Mesenchymal stem cell (in vitro differentiated cells and primary cell): ENCODE data around the gene PCDHGA1.
"Not testable (repeated sequence)": the region's sequence is repeated elsewhere in the genome, so short reads cannot be mapped to it uniquely, and the experiment has no call there.

ENCODE experiments used
- DNase-seq: peaks from one replicate; pipeline ENCODE4 v3.0.0-alpha.2; 2013
- H2AFZ ChIP-seq: one replicate; pipeline ENCODE4 v1.6.1; 2013; ENCODE audit warnings: low read depth, mild to moderate bottlenecking, control low read depth, inconsistent platforms, low read length, moderate library complexity
- H2AK5ac ChIP-seq: 2 replicates; pipeline ENCODE4 v1.6.1; 2013; ENCODE audit warnings: low read length, moderate library complexity, mild to moderate bottlenecking, inconsistent platforms; ENCODE audit not compliant: severe bottlenecking
- H2BK120ac ChIP-seq: one replicate; pipeline ENCODE4 v1.6.1; 2013; ENCODE audit warnings: low read depth, mild to moderate bottlenecking, inconsistent platforms, low read length, moderate library complexity
- H2BK12ac ChIP-seq, 2 experiments: one replicate each; pipeline ENCODE4 v1.6.1; 2013; ENCODE audit warnings: inconsistent platforms in 2 of 2, low read length in 2 of 2, mild to moderate bottlenecking in 2 of 2, moderate library complexity in 2 of 2, control low read depth in 1 of 2
- H2BK15ac ChIP-seq: one replicate; pipeline ENCODE4 v1.6.1; 2013; ENCODE audit warnings: mild to moderate bottlenecking, low read depth, inconsistent platforms; ENCODE audit not compliant: poor library complexity, severe bottlenecking
- H2BK5ac ChIP-seq: 2 replicates; pipeline ENCODE4 v1.6.1; 2013; ENCODE audit warnings: low read depth, mild to moderate bottlenecking, low read length, control low read depth, inconsistent platforms; ENCODE audit not compliant: poor library complexity, severe bottlenecking
- H3K14ac ChIP-seq, 2 experiments: one replicate each; pipeline ENCODE4 v1.6.1; 2013; ENCODE audit warnings: inconsistent platforms in 2 of 2, low read length in 2 of 2, control low read depth in 1 of 2, mild to moderate bottlenecking in 1 of 2, moderate library complexity in 1 of 2
- H3K18ac ChIP-seq, 2 experiments: one replicate each; pipeline ENCODE4 v1.6.1; 2013; ENCODE audit warnings: inconsistent platforms in 2 of 2, low read length in 2 of 2, control low read depth in 1 of 2, low read depth in 1 of 2, mild to moderate bottlenecking in 1 of 2
- H3K23ac ChIP-seq, 2 experiments: one replicate each; pipeline ENCODE4 v1.6.1; 2013; ENCODE audit warnings: inconsistent platforms in 2 of 2, low read length in 2 of 2, mild to moderate bottlenecking in 2 of 2, moderate library complexity in 2 of 2, control low read depth in 1 of 2
- H3K27ac ChIP-seq: 2 replicates; pipeline ENCODE4 v1.5.1; 2013; ENCODE audit warnings: mild to moderate bottlenecking, moderate library complexity, low read length, control low read depth, inconsistent platforms; ENCODE audit not compliant: poor library complexity, severe bottlenecking
- H3K27me3 ChIP-seq, 2 experiments: 2 replicates each; pipeline versions ENCODE4 v1.6.1 to v1.7.0; 2013; ENCODE audit warnings: low read length in 2 of 2, mild to moderate bottlenecking in 2 of 2, moderate library complexity in 2 of 2, control low read depth in 1 of 2, inconsistent platforms in 1 of 2; ENCODE audit not compliant: control insufficient read depth in 1 of 2, insufficient read depth in 1 of 2
- H3K36me3 ChIP-seq, 2 experiments: 2 replicates each; pipeline versions ENCODE4 v1.6.1 to v1.7.0; 2013; ENCODE audit warnings: low read length in 2 of 2, control low read depth in 1 of 2, inconsistent platforms in 1 of 2, low read depth in 1 of 2, mild to moderate bottlenecking in 1 of 2; ENCODE audit not compliant: insufficient read depth in 2 of 2, control insufficient read depth in 1 of 2
- H3K4ac ChIP-seq, 2 experiments: one replicate each; pipeline ENCODE4 v1.6.1; 2013; ENCODE audit warnings: inconsistent platforms in 2 of 2, low read length in 2 of 2, mild to moderate bottlenecking in 2 of 2, moderate library complexity in 2 of 2, control low read depth in 1 of 2, low read depth in 1 of 2
- H3K4me1 ChIP-seq: 2 replicates; pipeline ENCODE4 v1.6.1; 2013; ENCODE audit warnings: low read depth, low read length, control low read depth; ENCODE audit not compliant: control insufficient read depth, insufficient read depth
- H3K4me2 ChIP-seq: 2 replicates; pipeline ENCODE4 v1.6.1; 2013; ENCODE audit warnings: low read length, mild to moderate bottlenecking, inconsistent platforms; ENCODE audit not compliant: poor library complexity, severe bottlenecking
- H3K4me3 ChIP-seq, 2 experiments: 2 replicates each; pipeline versions ENCODE4 v1.5.1 to v1.7.0; 2013; ENCODE audit warnings: low read length in 2 of 2, mild to moderate bottlenecking in 2 of 2, control low read depth in 1 of 2, low read depth in 1 of 2; ENCODE audit not compliant: insufficient read depth in 1 of 2
- H3K79me1 ChIP-seq: replicated peaks from 2 replicates; pipeline ENCODE4 v1.6.1; 2013; ENCODE audit warnings: mild to moderate bottlenecking, control low read depth, low read length, inconsistent platforms; ENCODE audit not compliant: poor library complexity, severe bottlenecking
- H3K9ac ChIP-seq: 2 replicates; pipeline ENCODE4 v1.7.0; 2013; ENCODE audit warnings: mild to moderate bottlenecking, low read length, moderate library complexity
- H3K9me3 ChIP-seq: 2 replicates; pipeline ENCODE4 v1.7.0; 2013; ENCODE audit warnings: mild to moderate bottlenecking, low read length; ENCODE audit not compliant: control insufficient read depth
- H4K8ac ChIP-seq: one replicate; pipeline ENCODE4 v1.6.1; 2013; ENCODE audit warnings: inconsistent platforms, mild to moderate bottlenecking, low read length, moderate library complexity
- H4K91ac ChIP-seq: one replicate; pipeline ENCODE4 v1.6.1; 2013; ENCODE audit warnings: mild to moderate bottlenecking, low read length, inconsistent platforms
- WGBS: methylation state at CpG from one replicate; pipeline ENCODE4 v1.1.7; 2013; ENCODE audit warnings: mixed read lengths; 5-methylcytosine and 5-hydroxymethylcytosine counted together

Gene PCDHGA1

DNA sequence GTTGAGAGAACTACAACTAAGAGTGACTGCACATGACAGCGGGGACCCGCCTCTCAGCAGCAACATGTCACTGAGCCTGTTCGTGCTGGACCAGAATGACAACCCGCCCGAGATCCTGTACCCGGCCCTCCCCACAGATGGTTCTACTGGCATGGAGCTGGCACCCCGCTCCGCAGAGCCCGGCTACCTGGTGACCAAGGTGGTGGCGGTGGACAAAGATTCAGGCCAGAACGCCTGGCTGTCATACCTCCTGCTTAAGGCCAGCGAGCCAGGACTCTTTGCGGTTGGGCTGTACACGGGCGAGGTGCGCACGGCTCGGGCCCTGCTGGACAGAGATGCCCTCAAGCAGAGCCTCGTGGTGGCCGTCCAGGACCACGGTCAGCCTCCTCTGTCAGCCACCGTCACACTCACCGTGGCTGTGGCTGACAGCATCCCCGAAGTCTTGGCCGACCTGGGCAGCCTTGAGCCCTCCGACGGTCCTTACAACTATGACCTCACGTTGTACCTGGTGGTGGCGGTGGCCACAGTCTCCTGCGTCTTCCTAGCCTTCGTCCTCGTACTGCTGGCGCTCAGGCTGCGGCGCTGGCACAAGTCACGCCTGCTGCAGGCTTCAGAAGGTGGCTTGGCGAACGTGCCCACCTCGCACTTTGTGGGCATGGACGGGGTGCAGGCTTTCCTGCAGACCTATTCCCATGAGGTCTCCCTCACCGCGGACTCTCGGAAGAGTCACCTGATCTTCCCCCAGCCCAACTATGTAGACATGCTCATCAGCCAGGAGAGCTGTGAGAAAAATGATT is 54.4 kb downstream of the PCDHGA1 start:
- Histone ChIP-seq H2AFZ (no peak overlapping the region), H2BK12ac (no peak overlapping the region), H3K4ac (no peak overlapping the region), H3K23ac (no peak overlapping the region), H3K4me2 (no peak overlapping the region), H2AK5ac (no peak overlapping the region), H2BK15ac (no peak overlapping the region), H2BK5ac (no peak overlapping the region), H4K8ac (no peak overlapping the region), H3K9ac (no peak overlapping the region), H3K4me3 (no peak overlapping the region), H3K27me3 (no peaks in the 10 kb centered on the region), H2BK120ac (no peak overlapping the region), H4K91ac (no peak overlapping the region), H3K36me3 (peaks cover 0 to 8% of the 10 kb centered on the region in 2 experiments), H3K14ac (no peak overlapping the region), H3K4me1 (peaks cover 2% of the 10 kb centered on the region), H3K79me1 (peaks cover 7% of the 10 kb centered on the region), H3K18ac (no peak overlapping the region), H3K27ac (no peak overlapping the region), H3K9me3 (peaks cover 44% of the 10 kb centered on the region)
- WGBS, result 92% methylated on average over 40 of the region's 43 CpGs
- DNase-seq, result no peak

DNA sequence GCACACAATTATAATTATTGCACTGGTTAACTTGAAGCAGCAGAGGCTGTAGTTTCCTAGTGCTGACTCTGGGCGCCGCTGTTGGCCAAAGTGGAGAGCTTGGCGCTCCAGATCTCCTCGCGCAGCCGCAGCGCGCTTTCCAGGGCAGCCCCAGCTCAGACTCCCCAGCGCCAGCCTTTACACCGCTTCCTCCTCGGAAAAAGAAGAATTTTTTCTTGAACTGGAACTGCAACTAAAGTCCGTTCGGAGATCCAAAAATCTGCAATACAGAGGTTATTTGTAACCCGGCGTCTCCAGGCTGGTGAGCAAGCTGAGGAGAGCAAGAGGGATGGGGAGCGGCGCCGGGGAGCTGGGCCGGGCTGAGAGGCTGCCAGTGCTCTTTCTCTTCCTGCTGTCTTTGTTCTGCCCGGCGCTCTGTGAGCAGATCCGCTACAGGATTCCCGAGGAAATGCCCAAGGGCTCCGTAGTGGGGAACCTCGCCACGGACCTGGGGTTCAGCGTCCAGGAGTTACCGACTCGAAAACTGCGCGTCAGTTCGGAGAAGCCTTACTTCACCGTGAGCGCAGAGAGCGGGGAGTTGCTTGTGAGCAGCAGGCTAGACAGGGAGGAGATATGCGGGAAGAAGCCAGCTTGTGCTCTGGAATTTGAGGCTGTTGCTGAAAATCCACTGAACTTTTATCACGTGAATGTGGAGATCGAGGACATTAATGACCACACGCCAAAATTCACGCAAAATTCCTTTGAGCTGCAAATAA is 57.4 kb downstream of the PCDHGA1 start, which contains the start of gene PCDHGB4:
PCDHGB4 (plus strand) TSS at position 142 of the 755 bp plus-strand sequence; CDS start at position 329, 187 bp downstream.
- H3K4me3 ChIP-seq, result peak within 1 kb of the TSS; percentile 47 to 62
- not testable (repeated sequence) for H2AFZ ChIP-seq, H2BK15ac ChIP-seq, H2BK5ac ChIP-seq, H3K14ac ChIP-seq, H3K9ac ChIP-seq, H3K4ac ChIP-seq, H3K4me2 ChIP-seq, H4K8ac ChIP-seq, H3K4me1 ChIP-seq, H3K23ac ChIP-seq, H2BK12ac ChIP-seq, H3K27me3 ChIP-seq, H2AK5ac ChIP-seq, H3K18ac ChIP-seq, H4K91ac ChIP-seq, H2BK120ac ChIP-seq
- DNase-seq, result peak; percentile 74
- H3K36me3 ChIP-seq, result peaks cover 0 to 14% of the 10 kb centered on the region in 2 experiments
- H3K27ac ChIP-seq, result peak within 1 kb of the TSS; percentile 57
- H3K9me3 ChIP-seq, result peaks cover 62% of the 10 kb centered on the region
- 21% methylated on average over 10 of the region's 40 CpGs for WGBS
- peaks cover 12% of the 10 kb centered on the region for H3K79me1 ChIP-seq

DNA sequence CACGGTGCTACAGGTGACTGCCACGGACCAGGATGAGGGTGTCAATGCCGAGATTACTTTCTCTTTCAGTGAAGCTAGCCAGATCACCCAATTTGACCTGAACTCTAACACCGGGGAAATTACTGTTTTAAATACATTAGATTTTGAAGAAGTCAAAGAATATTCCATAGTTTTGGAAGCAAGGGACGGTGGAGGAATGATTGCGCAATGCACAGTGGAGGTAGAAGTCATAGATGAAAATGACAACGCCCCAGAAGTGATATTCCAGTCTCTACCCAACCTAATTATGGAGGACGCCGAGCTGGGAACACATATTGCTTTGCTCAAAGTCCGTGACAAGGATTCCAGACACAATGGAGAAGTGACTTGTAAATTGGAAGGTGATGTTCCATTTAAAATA is 58.3 kb downstream of the PCDHGA1 start:
- Histone ChIP-seq H2BK120ac (no peak overlapping the region), H3K4me2 (no peak overlapping the region), H3K9me3 (peaks cover 63% of the 10 kb centered on the region), H4K91ac (no peak overlapping the region), H3K9ac (no peak overlapping the region), H3K18ac (no peak overlapping the region), H3K79me1 (peaks cover 18% of the 10 kb centered on the region), H3K23ac (no peak overlapping the region), H2BK12ac (no peak overlapping the region), H2BK15ac (no peak overlapping the region), H3K14ac (no peak overlapping the region), H4K8ac (no peak overlapping the region), H3K4me3 (peak overlapping the region in 1 of 2 experiments; percentile 59), H3K4me1 (peaks cover 3% of the 10 kb centered on the region), H2AK5ac (no peak overlapping the region), H3K27me3 (no peaks in the 10 kb centered on the region), H3K36me3 (peaks cover 0 to 22% of the 10 kb centered on the region in 2 experiments), H2BK5ac (no peak overlapping the region), H3K4ac (no peak overlapping the region), H2AFZ (no peak overlapping the region), H3K27ac (no peak overlapping the region)
- no peak for DNase-seq
- 97% methylated on average over 7 of the region's 10 CpGs for WGBS
